K562 (cell line): ENCODE data around the gene TTLL3. TPM values are rescaled to one million over a fixed set of nuclear protein-coding genes. Genes with fewer than 3 reads are reported as not detected.

Experiments
- BACH1 ChIP-seq: fragments of 200-800 bp; sonication (Bioruptor generic); IDR thresholded peaks from 2 replicates; pipeline ENCODE4 v1.6.1; 2016; ENCODE audit warnings: missing genetic modification characterization, missing compliant biosample characterization
- C11orf30 ChIP-seq: fragments of 450-650 bp; IDR thresholded peaks from 2 replicates; pipeline ENCODE4 v1.6.1; 2016; ENCODE audit warnings: low read depth, mild to moderate bottlenecking
- CCNT2 ChIP-seq: IDR thresholded peaks from 2 replicates; pipeline ENCODE4 v1.6.1; 2011; ENCODE audit warnings: borderline replicate concordance, low read depth, mild to moderate bottlenecking, moderate library complexity, mixed read lengths, low read length; ENCODE audit not compliant: insufficient read length; ENCODE audit errors: extremely low read depth
- DMBX1 ChIP-seq: fragments of 250-450 bp; sonication (Bioruptor Pico); IDR thresholded peaks from 2 replicates; pipeline ENCODE4 v1.8.0; 2022; ENCODE audit warnings: inconsistent platforms, mild to moderate bottlenecking, moderate library complexity, borderline replicate concordance
- DPF2 ChIP-seq: fragments of 450-650 bp; IDR thresholded peaks from 2 replicates; pipeline ENCODE4 v1.6.1; 2016
- EP300 ChIP-seq: IDR thresholded peaks from 2 replicates; pipeline ENCODE4 v1.6.1; 2012; ENCODE audit warnings: low read length, improper control_type of control experiment
- FOXK1 ChIP-seq: sonication (generic); formaldehyde crosslinking; IDR thresholded peaks from 2 replicates; pipeline ENCODE4 v1.8.0; 2022; ENCODE audit warnings: missing genetic modification reagents, mild to moderate bottlenecking, borderline replicate concordance
- ILF3 ChIP-seq: fragments of 450-650 bp; IDR thresholded peaks from 2 replicates; pipeline ENCODE4 v1.6.1; 2018; ENCODE audit warnings: antibody characterized with exemption, mild to moderate bottlenecking, moderate library complexity, borderline replicate concordance
- LARP7 ChIP-seq: fragments of 450-650 bp; IDR thresholded peaks from 2 replicates; pipeline ENCODE4 v1.6.1; 2016
- MCM3 ChIP-seq: fragments of 450-650 bp; IDR thresholded peaks from 2 replicates; pipeline ENCODE4 v1.6.1; 2016
- MCM7 ChIP-seq, 2 experiments: fragments of 450-650 bp; IDR thresholded peaks; 2 replicates each; pipeline ENCODE4 v1.6.1; 2016 to 2018
- NBN ChIP-seq: fragments of 450-650 bp; IDR thresholded peaks from 2 replicates; pipeline ENCODE4 v1.6.1; 2016; ENCODE audit warnings: low read depth, mild to moderate bottlenecking
- NCOA1 ChIP-seq: fragments of 450-650 bp; IDR thresholded peaks from 2 replicates; pipeline ENCODE4 v1.6.1; 2016; ENCODE audit warnings: low read depth
- NFE2L1 ChIP-seq: fragments of 450-650 bp; IDR thresholded peaks from 2 replicates; pipeline ENCODE4 v1.6.1; 2016; ENCODE audit warnings: missing genetic modification characterization, low read depth, mild to moderate bottlenecking, missing compliant biosample characterization, moderate library complexity, borderline replicate concordance
- NR4A1 ChIP-seq, 2 experiments: fragments of 250-450 bp in 1 of 2; fragments of 450-650 bp in 1 of 2; sonication (Bioruptor Pico) in 1 of 2; IDR thresholded peaks; 2 replicates each; pipeline versions ENCODE4 v1.4.0 to v1.6.1; 2016 to 2020; ENCODE audit warnings: mild to moderate bottlenecking in 2 of 2, missing compliant biosample characterization in 1 of 2, missing genetic modification characterization in 1 of 2, moderate library complexity in 1 of 2
- RAD21 ChIP-seq, 2 experiments: fragments of 250-450 bp in 1 of 2; fragments of 450-650 bp in 1 of 2; sonication (Bioruptor Pico) in 1 of 2; formaldehyde crosslinking in 1 of 2; IDR thresholded peaks in 1 of 2; conservative IDR thresholded peaks in 1 of 2; 2 replicates each; pipeline versions ENCODE4 v1.4.0 to v1.8.0; 2020 to 2022; ENCODE audit warnings: mild to moderate bottlenecking in 2 of 2, moderate library complexity in 1 of 2
- RHOXF2B ChIP-seq: fragments of 250-450 bp; sonication (Bioruptor Pico); conservative IDR thresholded peaks from 2 replicates; pipeline ENCODE4 v1.5.1; 2021
- SMARCA4 ChIP-seq: fragments of 450-650 bp; IDR thresholded peaks from 2 replicates; pipeline ENCODE4 v1.6.1; 2016
- SMARCC2 ChIP-seq: fragments of 450-650 bp; IDR thresholded peaks from 2 replicates; pipeline ENCODE4 v1.6.1; 2017; ENCODE audit warnings: antibody characterized with exemption, moderate library complexity, mild to moderate bottlenecking, low read depth
- STAG1 ChIP-seq: sonication (generic); formaldehyde crosslinking; IDR thresholded peaks from 2 replicates; pipeline ENCODE4 v1.5.0; 2020; ENCODE audit warnings: missing genetic modification reagents, borderline replicate concordance
- SUPT5H ChIP-seq: fragments of 450-650 bp; IDR thresholded peaks from 2 replicates; pipeline ENCODE4 v1.6.1; 2016
- USF1 ChIP-seq: sonication (generic); formaldehyde crosslinking; IDR thresholded peaks from 2 replicates; pipeline ENCODE4 v1.9.0; 2022; ENCODE audit warnings: mild to moderate bottlenecking, missing genetic modification reagents
- YBX1 ChIP-seq: fragments of 450-650 bp; IDR thresholded peaks from 2 replicates; pipeline ENCODE4 v1.7.1; 2016; ENCODE audit warnings: mild to moderate bottlenecking
- ZBTB2 ChIP-seq: fragments of 450-650 bp; IDR thresholded peaks from 2 replicates; pipeline ENCODE4 v1.6.1; 2016; ENCODE audit warnings: antibody characterized with exemption
- ZBTB33 ChIP-seq: sonication (generic); formaldehyde crosslinking; IDR thresholded peaks from 2 replicates; pipeline ENCODE4 v1.8.1; 2023; ENCODE audit warnings: mild to moderate bottlenecking, missing genetic modification reagents
- ZNF384 ChIP-seq: IDR thresholded peaks from 2 replicates; pipeline ENCODE4 v1.6.1; 2012; ENCODE audit warnings: low read depth, low read length, improper control_type of control experiment
- ZNF444 ChIP-seq: fragments of 250-450 bp; sonication (Bioruptor Pico); IDR thresholded peaks from 2 replicates; pipeline ENCODE4 v1.4.0; 2020; ENCODE audit warnings: mild to moderate bottlenecking, moderate library complexity
- ZNF584 ChIP-seq: fragments of 200-800 bp; sonication (Bioruptor generic); IDR thresholded peaks from 2 replicates; pipeline ENCODE4 v1.6.1; 2016; ENCODE audit warnings: low read depth, mild to moderate bottlenecking, missing genetic modification characterization, missing compliant biosample characterization
- ZNF77 ChIP-seq: fragments of 250-450 bp; sonication (Bioruptor Pico); IDR thresholded peaks from 2 replicates; pipeline ENCODE4 v1.5.0; 2020
- ZNF785 ChIP-seq: fragments of 250-450 bp; sonication (Bioruptor Pico); IDR thresholded peaks from 2 replicates; pipeline ENCODE4 v1.4.0; 2020; ENCODE audit warnings: mild to moderate bottlenecking
- polyA plus RNA-seq, 8 experiments: library from polyadenylated mRNA; depleted of rRNA in 4 of 8; stranded (reverse) in 5 of 8; unstranded in 3 of 8; fragments of >200 nt; fragmentation: Nextera tagmentation in 2 of 8; fragmentation: Illumina TruSeq in 1 of 8; extraction: Ambion mirVana in 2 of 8; extraction: Trizol in 1 of 8; gene quantifications; 2 replicates each; pipeline versions ENCODE4 v1.2.1 to v1.2.3, GENCODE V29; 2011 to 2014; ENCODE audit warnings: inconsistent platforms in 1 of 8, missing spikeins in 1 of 8
- total RNA-seq, 7 experiments: library from RNA; depleted of rRNA in 6 of 7; stranded (reverse); fragments of >200 nt in 6 of 7; fragmentation: Illumina TruSeq in 2 of 7; extraction: Trizol in 2 of 7; gene quantifications; 2 replicates each; pipeline versions ENCODE4 v1.2.1 to v1.2.3, GENCODE V29; 2011 to 2021; ENCODE audit warnings: low replicate concordance in 1 of 7

The TTLL3 gene
- total and polyA plus RNA-seq, 9 of the 15 experiments (the other 6 are each of a cell fraction or from before 2014, with no cell fraction given) = 8.9 to 106 (median 33.2) TPM

- no peak for TF ChIP-seq SUPT5H
- TF ChIP-seq LARP7 = no peak
- TF ChIP-seq ILF3 = no peak
- no peak for TF ChIP-seq RAD21 (CRISPR knock-in tag; conservative IDR thresholded peaks at IDR 0.05 in 1 of 2, IDR thresholded peaks at IDR 0.05 in 1 of 2)
- no peak for TF ChIP-seq FOXK1
- no peak for TF ChIP-seq NR4A1 (CRISPR knock-in tag; IDR thresholded peaks at IDR 0.05)
- no peak for TF ChIP-seq NR4A1 (tag; IDR thresholded peaks at IDR 0.05)
- 0 out of 2 replicates have a peak, but pooled peaks have one; percentile 53 for TF ChIP-seq SMARCC2
- TF ChIP-seq YBX1 = no peak
- TF ChIP-seq EP300 = peak; percentile 21; the same call in 1 of the 2 replicates
- TF ChIP-seq ZBTB2 = no peak
- TF ChIP-seq DMBX1 = no peak
- TF ChIP-seq NBN = 0 out of 2 replicates have a peak, but pooled peaks have one; percentile 14
- no peak for TF ChIP-seq ZNF77 (CRISPR knock-in tag)
- TF ChIP-seq BACH1 (tag) = peak; percentile 90
- peak; percentile 85 for TF ChIP-seq ZNF384
- TF ChIP-seq ZNF785 (CRISPR knock-in tag) = no peak
- TF ChIP-seq USF1 = no peak
- no peak for TF ChIP-seq ZNF584
- TF ChIP-seq ZBTB33 (CRISPR knock-in tag) = no peak
- no peak for TF ChIP-seq ZNF444 (CRISPR knock-in tag)
- no peak for TF ChIP-seq RHOXF2B (CRISPR knock-in tag)
- TF ChIP-seq MCM7 (IDR thresholded peaks at IDR 0.05) = 0 out of 4 replicates have a peak, but pooled peaks of 1 of the 2 experiments have one; percentile 36
- TF ChIP-seq STAG1 (CRISPR knock-in tag) = no peak
- TF ChIP-seq MCM3 = no peak
- peak; percentile 51; the same call in 1 of the 2 replicates for TF ChIP-seq DPF2
- peak; percentile 63 for TF ChIP-seq SMARCA4
- TF ChIP-seq C11orf30 = peak; percentile 99
- TF ChIP-seq NFE2L1 (tag) = peak; percentile 95
- no peak for TF ChIP-seq CCNT2
- TF ChIP-seq NCOA1 = 0 out of 2 replicates have a peak, but pooled peaks have one; percentile 27
Observed at GRCh38 chr3:9870978-9871377, 60.9 kb downstream of the TTLL3 start (continued).
